Measurements from ENCODE around the gene JAZF1. TPM values are rescaled to one million over a fixed set of nuclear protein-coding genes. Genes with fewer than 3 reads are reported as not detected.

The JAZF1 gene
- total RNA-seq, 1 experiment from 2014 or later: 0.95 TPM

GRCh38 chr7:27842094-27842692 is 338.4 kb downstream of the JAZF1 start:
- intact Hi-C loops (cut with micrococcal nuclease; ENCODE audit: unreplicated experiment): no loop called here
- H3K36me3 Mint-ChIP-seq (ENCODE audit: insufficient read depth, unreplicated experiment): no peaks in the 10 kb centered on the region
- H3K27me3 ChIP-seq (replicated peaks; ENCODE audit: control insufficient read depth, insufficient read depth, low read length): no peaks in the 10 kb centered on the region
- H3K27ac Mint-ChIP-seq (ENCODE audit: unreplicated experiment): no peak overlapping the region
- CTCF ChIA-PET: no interaction called here
- POLR2A ChIA-PET: no interaction called here
- H3K4me1 Mint-ChIP-seq (ENCODE audit: low read depth, unreplicated experiment): peaks cover 6% of the 10 kb centered on the region
- TF ChIP-seq, protein P1, sequence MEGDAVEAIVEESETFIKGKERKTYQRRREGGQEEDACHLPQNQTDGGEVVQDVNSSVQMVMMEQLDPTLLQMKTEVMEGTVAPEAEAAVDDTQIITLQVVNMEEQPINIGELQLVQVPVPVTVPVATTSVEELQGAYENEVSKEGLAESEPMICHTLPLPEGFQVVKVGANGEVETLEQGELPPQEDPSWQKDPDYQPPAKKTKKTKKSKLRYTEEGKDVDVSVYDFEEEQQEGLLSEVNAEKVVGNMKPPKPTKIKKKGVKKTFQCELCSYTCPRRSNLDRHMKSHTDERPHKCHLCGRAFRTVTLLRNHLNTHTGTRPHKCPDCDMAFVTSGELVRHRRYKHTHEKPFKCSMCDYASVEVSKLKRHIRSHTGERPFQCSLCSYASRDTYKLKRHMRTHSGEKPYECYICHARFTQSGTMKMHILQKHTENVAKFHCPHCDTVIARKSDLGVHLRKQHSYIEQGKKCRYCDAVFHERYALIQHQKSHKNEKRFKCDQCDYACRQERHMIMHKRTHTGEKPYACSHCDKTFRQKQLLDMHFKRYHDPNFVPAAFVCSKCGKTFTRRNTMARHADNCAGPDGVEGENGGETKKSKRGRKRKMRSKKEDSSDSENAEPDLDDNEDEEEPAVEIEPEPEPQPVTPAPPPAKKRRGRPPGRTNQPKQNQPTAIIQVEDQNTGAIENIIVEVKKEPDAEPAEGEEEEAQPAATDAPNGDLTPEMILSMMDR (IDR thresholded peaks at IDR 0.05; ENCODE audit: insufficient read depth in 1 of 2, low read depth in 1 of 2, low read length in 1 of 2, severe bottlenecking in 1 of 2, unreplicated experiment in 1 of 2): no peak
- no peak for DNase-seq
- no peaks in the 10 kb centered on the region for H3K9me3 ChIP-seq
- H3K4me3 ChIP-seq (ENCODE audit: low read depth, low read length): no peak overlapping the region
- H3K4me3 Mint-ChIP-seq (ENCODE audit: unreplicated experiment): no peak overlapping the region
- H3K9me3 Mint-ChIP-seq (ENCODE audit: unreplicated experiment): no peaks in the 10 kb centered on the region
- no TSS peak for BruUV-seq (replicated peaks)
- H3K4me1 ChIP-seq: peaks cover 11% of the 10 kb centered on the region
- H3K36me3 ChIP-seq (ENCODE audit: control insufficient read depth, insufficient read depth, low read length): no peaks in the 10 kb centered on the region
- H3K27me3 Mint-ChIP-seq (ENCODE audit: insufficient read depth, unreplicated experiment): peaks cover 2% of the 10 kb centered on the region

- Histone ChIP-seq H3K4me1 (peaks cover 11% of the 10 kb centered on the region), H3K27me3 (replicated peaks; ENCODE audit: control insufficient read depth, insufficient read depth, low read length) (no peaks in the 10 kb centered on the region), H3K4me3 (ENCODE audit: low read depth, low read length) (no peak overlapping the region), H3K9me3 (no peaks in the 10 kb centered on the region), H3K36me3 (ENCODE audit: control insufficient read depth, insufficient read depth, low read length) (no peaks in the 10 kb centered on the region)
- intact Hi-C loops (cut with micrococcal nuclease; ENCODE audit: unreplicated experiment): no loop called here
- Mint-ChIP-seq H3K27me3 (ENCODE audit: insufficient read depth, unreplicated experiment) (no peaks in the 10 kb centered on the region), H3K4me1 (ENCODE audit: low read depth, unreplicated experiment) (peaks cover 7% of the 10 kb centered on the region), H3K4me3 (ENCODE audit: unreplicated experiment) (no peak overlapping the region), H3K9me3 (ENCODE audit: unreplicated experiment) (no peaks in the 10 kb centered on the region), H3K36me3 (ENCODE audit: insufficient read depth, unreplicated experiment) (no peaks in the 10 kb centered on the region), H3K27ac (ENCODE audit: unreplicated experiment) (no peak overlapping the region)
- POLR2A ChIA-PET: no interaction called here
- TF ChIP-seq, protein P1 (IDR thresholded peaks at IDR 0.05; ENCODE audit: insufficient read depth in 1 of 2, low read depth in 1 of 2, low read length in 1 of 2, severe bottlenecking in 1 of 2, unreplicated experiment in 1 of 2): no peak
- BruUV-seq (replicated peaks): no TSS peak
- no peak for DNase-seq
- CTCF ChIA-PET: no interaction called here
Observed at GRCh38 chr7:27840760-27841364, 339.7 kb downstream of the JAZF1 start.

- BruUV-seq (replicated peaks): no TSS peak
- peaks cover 11% of the 10 kb centered on the region for H3K4me1 ChIP-seq
- H3K4me3 ChIP-seq (ENCODE audit: low read depth, low read length): no peak overlapping the region
- no peaks in the 10 kb centered on the region for H3K36me3 ChIP-seq (ENCODE audit: control insufficient read depth, insufficient read depth, low read length)
- Mint-ChIP-seq H3K4me3 (ENCODE audit: unreplicated experiment) (no peak overlapping the region), H3K27ac (ENCODE audit: unreplicated experiment) (no peak overlapping the region), H3K4me1 (ENCODE audit: low read depth, unreplicated experiment) (peaks cover 7% of the 10 kb centered on the region), H3K27me3 (ENCODE audit: insufficient read depth, unreplicated experiment) (no peaks in the 10 kb centered on the region), H3K36me3 (ENCODE audit: insufficient read depth, unreplicated experiment) (no peaks in the 10 kb centered on the region), H3K9me3 (ENCODE audit: unreplicated experiment) (no peaks in the 10 kb centered on the region)
- H3K27me3 ChIP-seq (replicated peaks; ENCODE audit: control insufficient read depth, insufficient read depth, low read length): no peaks in the 10 kb centered on the region
- TF ChIP-seq, protein P1 (IDR thresholded peaks at IDR 0.05; ENCODE audit: insufficient read depth in 1 of 2, low read depth in 1 of 2, low read length in 1 of 2, severe bottlenecking in 1 of 2, unreplicated experiment in 1 of 2): no peak
- no peaks in the 10 kb centered on the region for H3K9me3 ChIP-seq
- POLR2A ChIA-PET: no interaction called here
- intact Hi-C loops (cut with micrococcal nuclease; ENCODE audit: unreplicated experiment): no loop called here
- DNase-seq: no peak
- CTCF ChIA-PET: no interaction called here
Observed at GRCh38 chr7:27840313-27840712, 340.3 kb downstream of the JAZF1 start.
